Medulla oblongata (tissue), 1 donor: ENCODE measurements around the gene CSNK1D.
A peak's percentile ranks its signal among the peaks of the same experiment; 100 is the strongest.

Experiments used
- DNase-seq: peaks from one replicate; pipeline ENCODE4 v3.0.0-alpha.2; 2015; ENCODE audit errors: extremely low spot score

The CSNK1D gene

GRCh38 chr17:82252511-82253178 is 20.9 kb downstream of the CSNK1D start:
- DNase-seq: no peak

DNA sequence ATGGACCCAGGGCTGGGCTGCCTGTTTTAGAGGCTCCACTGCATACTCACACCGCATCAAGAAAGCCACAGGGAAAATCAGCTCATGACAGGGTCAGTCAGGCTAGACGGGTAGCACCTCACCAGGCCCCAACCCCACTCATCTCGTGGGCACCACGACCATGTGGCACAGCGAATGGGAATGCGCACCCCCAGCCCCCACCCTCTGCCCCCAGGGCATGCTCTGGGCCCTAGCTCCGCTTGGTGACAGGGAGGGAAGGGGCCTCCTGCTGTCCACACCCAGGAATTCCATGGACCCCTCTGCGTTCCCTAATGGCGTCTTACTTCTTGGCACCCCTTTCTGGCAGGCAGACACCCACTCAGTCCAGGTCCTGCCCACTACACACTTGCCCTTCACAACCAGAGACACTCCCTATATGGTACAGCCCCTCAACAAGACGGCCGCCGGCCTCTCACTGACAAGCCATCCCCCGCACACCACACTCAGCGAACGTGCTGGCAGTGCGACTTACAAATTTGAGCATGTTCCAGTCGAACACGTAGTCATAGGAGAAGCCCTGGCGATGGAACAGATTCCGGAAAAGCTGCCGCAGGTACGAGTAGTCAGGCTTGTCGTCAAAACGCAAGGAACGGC is 22.5 kb downstream of the CSNK1D start:
- no peak for DNase-seq

DNA sequence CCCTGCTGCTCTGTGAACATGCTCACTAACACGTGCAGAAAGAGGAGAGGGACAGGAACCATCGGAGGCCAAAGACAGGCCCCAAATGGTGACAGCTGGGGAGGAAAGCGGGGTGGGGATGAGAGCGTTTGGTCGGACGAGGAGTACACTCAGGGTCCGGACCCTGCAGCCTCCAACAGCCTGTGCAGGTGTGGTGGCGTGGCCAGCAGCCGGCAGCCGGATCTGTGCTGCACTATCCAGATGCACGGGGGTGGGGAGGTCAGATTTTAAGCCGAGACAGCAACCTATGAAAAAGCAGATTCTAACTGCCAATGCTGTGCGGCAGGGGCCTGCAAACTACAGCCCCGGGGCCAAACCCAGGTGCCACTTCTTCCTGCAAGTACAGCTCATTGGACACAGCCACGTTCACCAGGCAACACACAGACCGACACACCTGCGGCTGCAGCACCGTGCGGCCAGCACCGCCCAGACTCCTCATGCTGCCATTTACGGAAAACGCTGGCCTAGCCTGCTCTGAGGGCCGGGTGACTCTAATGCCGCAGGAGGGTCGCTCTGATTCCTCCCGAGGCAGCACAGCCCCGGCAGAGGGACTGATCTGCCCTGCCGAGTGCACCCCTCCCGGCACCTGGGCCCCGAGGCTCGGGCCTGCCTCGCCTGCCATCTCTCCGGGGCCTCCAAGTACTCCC is 23.5 kb downstream of the CSNK1D start:
- no peak for DNase-seq

- DNase-seq: no peak
Measured at GRCh38 chr17:82248815-82249674, 24.5 kb downstream of the CSNK1D start.

GRCh38 chr17:82247856-82248671 is 25.4 kb downstream of the CSNK1D start:
- no peak for DNase-seq

DNA sequence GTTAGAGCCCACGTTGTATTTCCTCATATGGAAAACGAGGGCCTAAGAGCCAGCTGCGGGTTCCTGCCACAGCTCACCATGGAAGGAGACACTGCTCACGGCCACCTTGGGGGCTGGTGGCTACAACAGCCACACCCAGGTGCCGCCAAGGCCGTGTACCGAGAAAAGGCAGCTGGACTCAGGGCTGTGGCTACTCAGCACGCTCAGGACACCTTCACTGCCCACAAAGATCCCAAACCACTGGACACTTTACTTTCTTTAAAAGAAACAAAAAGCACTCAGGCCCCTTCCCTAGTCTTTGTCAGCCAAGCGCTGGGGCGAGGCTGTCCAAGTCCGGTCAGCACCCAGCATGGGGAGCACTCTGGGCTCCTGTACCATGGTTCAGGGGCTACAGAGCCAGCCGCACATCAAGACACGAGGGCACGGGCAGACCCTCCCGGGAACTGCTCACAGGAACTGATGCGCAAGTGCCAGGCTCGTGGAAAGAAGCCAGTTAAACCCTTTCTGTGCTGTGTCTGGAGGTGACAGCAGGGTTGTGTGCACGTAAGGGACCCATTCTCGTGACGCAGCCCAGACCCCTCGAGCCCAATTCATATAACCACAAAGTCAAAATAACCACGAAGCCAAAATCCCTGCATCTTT is 26.2 kb downstream of the CSNK1D start:
- no peak for DNase-seq

- no peak for DNase-seq
Measured at GRCh38 chr17:82246365-82247181, 26.9 kb downstream of the CSNK1D start.

- no peak for DNase-seq
Measured at GRCh38 chr17:82246040-82246364, 27.5 kb downstream of the CSNK1D start.

GRCh38 chr17:82245134-82246039 is 28.1 kb downstream of the CSNK1D start:
- no peak for DNase-seq

DNA sequence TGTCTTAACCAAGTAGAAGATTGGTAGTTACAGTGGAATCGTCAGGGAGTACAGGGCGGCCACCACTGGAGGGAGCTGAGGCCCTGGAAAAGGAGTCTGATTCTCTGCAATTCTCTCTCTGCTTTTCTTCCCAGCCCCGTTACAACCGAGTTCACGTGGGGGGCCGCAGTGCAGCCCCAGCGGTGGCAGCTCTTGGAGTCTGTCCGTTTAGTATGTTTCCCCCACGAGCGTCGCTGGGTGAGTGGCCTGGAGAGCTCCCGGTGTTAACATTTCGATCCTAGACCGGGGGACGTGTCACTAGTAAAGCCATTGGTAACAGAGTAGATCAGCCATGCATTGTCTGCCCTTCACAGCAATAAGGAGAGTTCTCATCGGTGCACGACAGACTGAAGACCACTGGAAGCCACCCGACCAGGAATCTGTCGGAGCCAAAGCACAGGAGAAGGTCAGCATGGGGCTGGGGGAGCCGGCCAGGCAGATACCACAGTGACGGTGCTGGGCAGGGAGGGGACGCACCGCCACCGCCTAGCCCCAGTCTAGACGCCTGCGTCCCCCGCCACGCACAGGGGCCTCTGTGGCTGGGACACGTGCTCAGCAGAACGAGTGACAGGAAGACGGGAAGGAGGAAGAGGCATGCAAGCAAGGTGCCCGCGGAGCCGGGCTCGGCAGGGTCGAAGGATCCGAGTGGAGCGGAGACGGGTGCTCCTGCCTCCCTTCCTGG is 28.9 kb downstream of the CSNK1D start:
- DNase-seq: no peak

DNA sequence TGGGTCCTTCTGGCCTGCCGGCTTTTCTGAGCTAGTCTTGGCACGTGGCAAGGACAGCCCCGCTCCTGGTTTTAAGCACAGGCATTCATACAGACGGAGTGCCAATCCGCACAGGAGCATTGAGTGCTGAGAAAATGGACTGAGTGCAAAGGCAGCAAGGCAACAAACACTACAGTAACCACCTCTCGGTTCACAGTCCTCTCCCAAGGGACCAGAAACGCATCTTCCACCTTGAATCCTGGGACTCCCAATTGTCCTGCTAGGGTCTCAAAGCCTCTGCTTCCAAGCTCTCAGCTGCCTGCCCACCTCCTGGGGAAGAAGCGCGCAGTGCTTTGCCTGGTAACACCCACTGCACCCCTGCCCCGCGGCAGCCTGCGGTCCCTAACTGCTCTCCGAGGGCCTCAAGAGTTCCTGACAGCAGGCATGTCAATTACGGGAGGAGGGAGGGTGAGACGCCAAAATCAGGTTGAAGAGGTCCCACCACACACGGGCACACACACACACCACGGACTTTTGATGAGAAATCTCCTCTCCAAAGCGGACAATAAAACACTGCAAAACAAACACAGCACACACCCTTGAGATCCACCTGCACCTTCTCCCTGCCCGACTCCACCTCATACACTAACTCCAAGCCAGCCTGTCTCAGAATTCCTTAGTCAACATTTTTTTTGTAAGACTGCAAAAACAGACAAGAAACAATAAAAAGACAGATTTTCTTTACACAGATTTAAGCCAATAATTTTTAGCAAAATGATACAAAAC is 29.7 kb downstream of the CSNK1D start:
- DNase-seq: no peak

GRCh38 chr17:82242977-82243647 is 30.4 kb downstream of the CSNK1D start:
- peak; percentile 86 for DNase-seq

- DNase-seq: no peak
Measured at GRCh38 chr17:82242698-82242976, 30.9 kb downstream of the CSNK1D start.

- DNase-seq: no peak
Measured at GRCh38 chr17:82241926-82242697, 31.4 kb downstream of the CSNK1D start.

GRCh38 chr17:82241183-82241925 is 32.1 kb downstream of the CSNK1D start:
- peak; percentile 89 for DNase-seq
